ENCODE results near the gene TSPAN7.

The TSPAN7 gene

GRCh38 chrX:38561126-38561868, at the start of gene TSPAN7:
TSS of gene TSPAN7 (plus strand) at chrX:38561542. CDS start at chrX:38561547, 5 bp downstream.
- peak; percentile 2 to 82 (median 58) for DNase-seq

GRCh38 chrX:38513112-38513742, 48.1 kb upstream of the TSPAN7 start:
- peak in 1 of 51 donors; percentile 6 for DNase-seq

GRCh38 chrX:38514016-38514854, 47.1 kb upstream of the TSPAN7 start:
- peak in 1 of 51 donors; percentile 14 for DNase-seq

GRCh38 chrX:38515291-38515690, 46.1 kb upstream of the TSPAN7 start:
- no peak for DNase-seq

- DNase-seq = no peak
Measured at GRCh38 chrX:38516196-38516774, 45.1 kb upstream of the TSPAN7 start.

- DNase-seq = no peak
Measured at GRCh38 chrX:38519651-38520050, 41.7 kb upstream of the TSPAN7 start.

GRCh38 chrX:38538134-38538533, 23.2 kb upstream of the TSPAN7 start:
- no peak for DNase-seq

- DNase-seq = no peak
Measured at GRCh38 chrX:38539748-38540147, 21.6 kb upstream of the TSPAN7 start.

- DNase-seq = no peak
Measured at GRCh38 chrX:38548508-38548907, 12.8 kb upstream of the TSPAN7 start.

GRCh38 chrX:38552721-38553120, 8.6 kb upstream of the TSPAN7 start:
- no peak for DNase-seq

- DNase-seq = no peak
Measured at GRCh38 chrX:38558686-38559085, 2.7 kb upstream of the TSPAN7 start.

GRCh38 chrX:38560776-38561125, 591 bp upstream of the TSPAN7 start:
- peak in 9 of 51 donors; percentile 2 to 37 (median 7) for DNase-seq

- DNase-seq = peak in 47 of 51 donors; percentile 1 to 68 (median 21)
Measured at GRCh38 chrX:38561951-38562719, 793 bp downstream of the TSPAN7 start.

- peak in 2 of 51 donors; percentile 0 to 28 for DNase-seq
Measured at GRCh38 chrX:38563030-38563429, 1.7 kb downstream of the TSPAN7 start.

GRCh38 chrX:38570396-38570795, 9.1 kb downstream of the TSPAN7 start:
- no peak for DNase-seq

GRCh38 chrX:38571058-38571457, 9.7 kb downstream of the TSPAN7 start:
- no peak for DNase-seq

GRCh38 chrX:38574858-38575257, 13.5 kb downstream of the TSPAN7 start:
- DNase-seq = no peak

- DNase-seq = no peak
Measured at GRCh38 chrX:38575888-38576287, 14.5 kb downstream of the TSPAN7 start.

GRCh38 chrX:38577738-38578137, 16.4 kb downstream of the TSPAN7 start:
- no peak for DNase-seq

- no peak for DNase-seq
Measured at GRCh38 chrX:38578167-38578566, 16.8 kb downstream of the TSPAN7 start.

- DNase-seq = no peak
Measured at GRCh38 chrX:38583181-38583580, 21.8 kb downstream of the TSPAN7 start.

All from hypothalamus (tissue), 51 donors.